ENCODE results near the gene NR0B2. TPM values are rescaled to one million over a fixed set of nuclear protein-coding genes. Genes with fewer than 3 reads are reported as not detected.
"Not testable (repeated sequence)": the region's sequence is repeated elsewhere in the genome, so short reads cannot be mapped to it uniquely, and the experiment has no call there.

NR0B2 gene
- total and polyA plus RNA-seq, 7 donors = 0.82 TPM; not detected in 6

GRCh38 chr1:26889551-26890466 is 24.0 kb downstream of the NR0B2 start, which contains the start of gene GPN2:
TSS of gene GPN2 (minus strand) at chr1:26890283. CDS start at chr1:26890096, 187 bp downstream.
- Histone ChIP-seq H3K27ac (peak within 1 kb of the TSS; percentile 88 to 92 (median 90)), H3K27me3 (no peaks in the 10 kb centered on the region), H3K4me1 (peaks cover 0 to 23% (median 21%) of the 10 kb centered on the region in 4 donors), H3K4me3 (peak within 1 kb of the TSS; percentile 66 to 81 (median 74)), H3K36me3 (peaks cover 27 to 76% (median 48%) of the 10 kb centered on the region in 4 donors), H3K9me3 (no peaks in the 10 kb centered on the region)
- WGBS, 2 donors = 1% methylated on average over 89 of the region's 89 CpGs
- peak; percentile 86 for DNase-seq
- intact Hi-C loops (cut with DNase I) = no loop called here
- TF ChIP-seq CTCF (IDR thresholded peaks at IDR 0.05) (no peak), POLR2A (IDR thresholded peaks at IDR 0.05) (peak; percentile 44 to 64), POLR2AphosphoS5 (IDR thresholded peaks at IDR 0.05) (peak; percentile 80 to 92 (median 86)), EP300 (IDR thresholded peaks at IDR 0.05) (no peak)

- H3K36me3 ChIP-seq = peaks cover 27 to 76% (median 48%) of the 10 kb centered on the region in 4 donors
- no peaks in the 10 kb centered on the region for H3K9me3 ChIP-seq
- H3K27ac ChIP-seq = no peak overlapping the region
- intact Hi-C loops (cut with DNase I) = no loop called here
- H3K27me3 ChIP-seq = no peaks in the 10 kb centered on the region
- peaks cover 0 to 23% (median 21%) of the 10 kb centered on the region in 4 donors for H3K4me1 ChIP-seq
- no peak for DNase-seq
- WGBS, 2 donors = 93 to 95% methylated on average over 1 of the region's 1 CpG
- no peak overlapping the region for H3K4me3 ChIP-seq
- no peak for TF ChIP-seq EP300 (IDR thresholded peaks at IDR 0.05)
- TF ChIP-seq CTCF (IDR thresholded peaks at IDR 0.05) = no peak
- TF ChIP-seq POLR2A (IDR thresholded peaks at IDR 0.05) = no peak
- no peak for TF ChIP-seq POLR2AphosphoS5 (IDR thresholded peaks at IDR 0.05)
Observed at GRCh38 chr1:26888231-26888630, 25.5 kb downstream of the NR0B2 start.

- no peak for DNase-seq
- TF ChIP-seq EP300 (IDR thresholded peaks at IDR 0.05) = no peak
- TF ChIP-seq CTCF (IDR thresholded peaks at IDR 0.05) = peak in 1 of 4 experiments; percentile 18
- no peak for TF ChIP-seq POLR2AphosphoS5 (IDR thresholded peaks at IDR 0.05)
- no peak for TF ChIP-seq POLR2A (IDR thresholded peaks at IDR 0.05)
- Histone ChIP-seq H3K27ac (no peak overlapping the region), H3K27me3 (no peaks in the 10 kb centered on the region), H3K4me3 (no peak overlapping the region), H3K9me3 (no peaks in the 10 kb centered on the region), H3K36me3 (peaks cover 24 to 76% (median 51%) of the 10 kb centered on the region in 4 donors), H3K4me1 (peaks cover 0 to 23% (median 21%) of the 10 kb centered on the region in 4 donors)
- intact Hi-C loops (cut with DNase I) = no loop called here
- WGBS, 2 donors = 85 to 96% methylated on average over 1 of the region's 1 CpG
Observed at GRCh38 chr1:26887125-26887524, 26.6 kb downstream of the NR0B2 start.

GRCh38 chr1:26882696-26883463 is 30.9 kb downstream of the NR0B2 start:
- WGBS, 2 donors = 85 to 90% methylated on average over 5 of the region's 5 CpGs
- no peak for DNase-seq
- no peak overlapping the region for H3K27ac ChIP-seq
- peaks cover 0 to under 1% (median 0%) of the 10 kb centered on the region in 4 donors for H3K4me1 ChIP-seq
- H3K36me3 ChIP-seq = peaks cover 38 to 98% (median 71%) of the 10 kb centered on the region in 4 donors
- no peak overlapping the region for H3K4me3 ChIP-seq
- TF ChIP-seq POLR2A (IDR thresholded peaks at IDR 0.05) (no peak), POLR2AphosphoS5 (IDR thresholded peaks at IDR 0.05) (no peak), EP300 (IDR thresholded peaks at IDR 0.05) (no peak), CTCF (IDR thresholded peaks at IDR 0.05) (no peak)
- intact Hi-C loops (cut with DNase I) = no loop called here
- no peaks in the 10 kb centered on the region for H3K27me3 ChIP-seq
- H3K9me3 ChIP-seq = no peaks in the 10 kb centered on the region

GRCh38 chr1:26881611-26882010 is 32.2 kb downstream of the NR0B2 start:
- H3K9me3 ChIP-seq; H3K27ac ChIP-seq; DNase-seq; H3K4me3 ChIP-seq; H3K4me1 ChIP-seq; H3K27me3 ChIP-seq; intact Hi-C loops (cut with DNase I): not testable (repeated sequence)
- 56 to 83% methylated on average over 6 of the region's 6 CpGs for WGBS, 2 donors
- peaks cover 35 to 95% (median 70%) of the 10 kb centered on the region in 4 donors for H3K36me3 ChIP-seq
